Parathyroid adenoma (tissue), 2 donors: ENCODE data around the gene CDKL2.
"Not testable (repeated sequence)": the region's sequence is repeated elsewhere in the genome, so short reads cannot be mapped to it uniquely, and the experiment has no call there.

Source experiments
- H2AFZ ChIP-seq: fragments of 300-600 bp; sonication (generic); one replicate; pipeline ENCODE4 v1.7.0; 2017; ENCODE audit warnings: antibody characterized with exemption, mild to moderate bottlenecking
- H3K27ac ChIP-seq: fragments of 300-600 bp; sonication (generic); one replicate; pipeline ENCODE4 v1.7.0; 2017
- H3K27me3 ChIP-seq: fragments of 300-600 bp; sonication (generic); one replicate; pipeline ENCODE4 v1.7.0; 2017; ENCODE audit warnings: low read length; ENCODE audit not compliant: control insufficient read depth, insufficient read depth
- H3K36me3 ChIP-seq: fragments of 300-600 bp; sonication (generic); one replicate; pipeline ENCODE4 v1.7.0; 2017; ENCODE audit warnings: low read length; ENCODE audit not compliant: control insufficient read depth, insufficient read depth
- H3K4me1 ChIP-seq: fragments of 300-600 bp; sonication (generic); one replicate; pipeline ENCODE4 v1.7.0; 2017; ENCODE audit warnings: control low read depth
- H3K4me2 ChIP-seq: fragments of 300-600 bp; sonication (generic); one replicate; pipeline ENCODE4 v1.7.0; 2017; ENCODE audit warnings: low read length
- H3K4me3 ChIP-seq: fragments of 300-600 bp; sonication (generic); one replicate; pipeline ENCODE4 v1.7.0; 2017; ENCODE audit warnings: low read depth, low read length
- H3K79me2 ChIP-seq: fragments of 300-600 bp; sonication (generic); one replicate; pipeline ENCODE4 v1.7.0; 2017; ENCODE audit warnings: control low read depth
- H3K9ac ChIP-seq: fragments of 300-600 bp; sonication (generic); one replicate; pipeline ENCODE4 v1.7.0; 2017; ENCODE audit warnings: mild to moderate bottlenecking
- H3K9me3 ChIP-seq: fragments of 300-600 bp; sonication (generic); one replicate; pipeline ENCODE4 v1.7.0; 2017; ENCODE audit warnings: low read length; ENCODE audit not compliant: control insufficient read depth
- CTCF ChIP-seq: fragments of 300-600 bp; sonication (generic); IDR thresholded peaks from one replicate; pipeline ENCODE4 v1.7.0; 2017; ENCODE audit warnings: antibody characterized with exemption, mild to moderate bottlenecking
- donor health status: primary hyperparathyroidism.

CDKL2 gene

GRCh38 chr4:75545526-75545925 is 84.8 kb downstream of the CDKL2 start:
- no peak overlapping the region for H3K27ac ChIP-seq

GRCh38 chr4:75544870-75545269 is 85.5 kb downstream of the CDKL2 start:
- no peaks in the 10 kb centered on the region for H3K4me1 ChIP-seq
- no peaks in the 10 kb centered on the region for H3K27me3 ChIP-seq
- H3K79me2 ChIP-seq, result no peaks in the 10 kb centered on the region
- TF ChIP-seq CTCF, result no peak
- H3K9ac ChIP-seq, result no peak overlapping the region
- H3K9me3 ChIP-seq, result no peaks in the 10 kb centered on the region
- H2AFZ ChIP-seq, result no peak overlapping the region
- H3K4me3 ChIP-seq, result no peak overlapping the region
- no peak overlapping the region for H3K4me2 ChIP-seq
- H3K27ac ChIP-seq, result no peak overlapping the region
- no peaks in the 10 kb centered on the region for H3K36me3 ChIP-seq

More at GRCh38 chr4:75545526-75545925, 84.8 kb downstream of the CDKL2 start:
- H3K9me3 ChIP-seq, result no peaks in the 10 kb centered on the region
- no peaks in the 10 kb centered on the region for H3K36me3 ChIP-seq
- no peaks in the 10 kb centered on the region for H3K27me3 ChIP-seq
- H2AFZ ChIP-seq, result no peak overlapping the region
- no peaks in the 10 kb centered on the region for H3K4me1 ChIP-seq
- H3K4me3 ChIP-seq, result no peak overlapping the region
- H3K79me2 ChIP-seq, result no peaks in the 10 kb centered on the region
- no peak overlapping the region for H3K9ac ChIP-seq
- TF ChIP-seq CTCF, result no peak
- H3K4me2 ChIP-seq, result no peak overlapping the region

- H3K4me2 ChIP-seq, H3K36me3 ChIP-seq, H3K9ac ChIP-seq, H3K79me2 ChIP-seq, H3K9me3 ChIP-seq, H2AFZ ChIP-seq, H3K27ac ChIP-seq, H3K27me3 ChIP-seq, H3K4me1 ChIP-seq, H3K4me3 ChIP-seq: not testable (repeated sequence)
These were observed 86.1 kb downstream of the CDKL2 start for GRCh38 chr4:75544220-75544619.

GRCh38 chr4:75542824-75543223 is 87.5 kb downstream of the CDKL2 start:
- H3K4me1 ChIP-seq, result no peaks in the 10 kb centered on the region
- H3K27ac ChIP-seq, result no peak overlapping the region
- no peaks in the 10 kb centered on the region for H3K36me3 ChIP-seq
- H3K4me2 ChIP-seq, result no peak overlapping the region
- H2AFZ ChIP-seq, result no peak overlapping the region
- no peaks in the 10 kb centered on the region for H3K79me2 ChIP-seq
- no peaks in the 10 kb centered on the region for H3K27me3 ChIP-seq
- no peak overlapping the region for H3K9ac ChIP-seq
- TF ChIP-seq CTCF, result no peak
- H3K4me3 ChIP-seq, result no peak overlapping the region
- no peaks in the 10 kb centered on the region for H3K9me3 ChIP-seq

GRCh38 chr4:75537308-75537707 is 93.0 kb downstream of the CDKL2 start:
- H3K27ac ChIP-seq, H3K9ac ChIP-seq, H3K27me3 ChIP-seq, H3K36me3 ChIP-seq, H2AFZ ChIP-seq, H3K4me1 ChIP-seq, H3K4me3 ChIP-seq, H3K9me3 ChIP-seq, H3K79me2 ChIP-seq, H3K4me2 ChIP-seq: not testable (repeated sequence)

GRCh38 chr4:75533926-75534325 is 96.4 kb downstream of the CDKL2 start:
- not testable (repeated sequence) for H3K4me2 ChIP-seq, H3K79me2 ChIP-seq, H3K4me3 ChIP-seq, H3K27ac ChIP-seq, H3K9me3 ChIP-seq, H3K4me1 ChIP-seq, H3K27me3 ChIP-seq, H3K36me3 ChIP-seq, H3K9ac ChIP-seq, H2AFZ ChIP-seq

- not testable (repeated sequence) for H3K4me3 ChIP-seq, H3K36me3 ChIP-seq, H3K79me2 ChIP-seq, H2AFZ ChIP-seq, H3K9ac ChIP-seq, H3K27ac ChIP-seq, H3K9me3 ChIP-seq, H3K27me3 ChIP-seq, H3K4me1 ChIP-seq, H3K4me2 ChIP-seq
These were observed 96.9 kb downstream of the CDKL2 start for GRCh38 chr4:75533339-75533887.

- H3K27ac ChIP-seq, H3K27me3 ChIP-seq, H3K4me2 ChIP-seq, H3K9me3 ChIP-seq, H3K9ac ChIP-seq, H3K4me1 ChIP-seq, H3K79me2 ChIP-seq, H2AFZ ChIP-seq, H3K4me3 ChIP-seq, H3K36me3 ChIP-seq: not testable (repeated sequence)
These were observed 98.7 kb downstream of the CDKL2 start for GRCh38 chr4:75531536-75532143.
